KOPT-K1 (cell line): ENCODE results near the gene TMEM235.
"Not testable (repeated sequence)": the region's sequence is repeated elsewhere in the genome, so short reads cannot be mapped to it uniquely, and the experiment has no call there.

ENCODE experiments used
- H3K27ac ChIP-seq: fragments of 200-600 bp; sonication (generic); 2 replicates; pipeline ENCODE4 v1.5.1; 2016; ENCODE audit warnings: antibody characterized with exemption, mild to moderate bottlenecking, low read depth, low read length; ENCODE audit not compliant: poor library complexity, severe bottlenecking
- H3K36me3 ChIP-seq: fragments of 200-600 bp; sonication (generic); 2 replicates; pipeline ENCODE4 v1.5.1; 2017; ENCODE audit warnings: antibody characterized with exemption, mild to moderate bottlenecking, low read length, moderate library complexity; ENCODE audit not compliant: insufficient read depth
- H3K9me3 ChIP-seq: fragments of 200-600 bp; sonication (generic); 2 replicates; pipeline ENCODE4 v1.5.1; 2017; ENCODE audit warnings: antibody characterized with exemption, low read length, mild to moderate bottlenecking; ENCODE audit not compliant: insufficient read depth, poor library complexity, severe bottlenecking

TMEM235 gene

DNA sequence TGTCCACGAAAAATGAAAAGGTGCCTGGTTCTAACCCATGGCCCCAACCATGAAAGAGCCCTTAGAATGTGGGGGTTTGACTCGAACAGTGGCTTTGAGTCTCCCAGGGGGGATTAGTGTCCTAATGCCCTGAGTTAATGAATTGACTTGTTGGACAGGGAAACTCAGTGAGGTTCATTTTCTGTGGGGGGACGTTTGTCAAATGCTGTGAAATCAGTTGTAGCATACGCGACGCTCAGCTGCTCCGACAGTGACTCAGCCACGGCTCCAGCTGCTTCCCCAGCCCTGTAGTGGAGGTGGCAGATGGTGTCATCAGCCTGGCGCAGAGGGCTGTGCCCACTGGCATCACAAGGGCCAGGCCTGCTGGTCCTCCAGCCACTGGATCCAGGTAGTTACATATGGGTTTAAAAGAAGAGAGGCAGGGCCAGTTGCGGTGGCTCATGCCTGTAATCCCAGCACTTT lies 3.9 kb upstream of the TMEM235 start:
- Histone ChIP-seq H3K36me3 (peaks cover 31% of the 10 kb centered on the region), H3K27ac (no peak overlapping the region), H3K9me3 (no peaks in the 10 kb centered on the region)

DNA sequence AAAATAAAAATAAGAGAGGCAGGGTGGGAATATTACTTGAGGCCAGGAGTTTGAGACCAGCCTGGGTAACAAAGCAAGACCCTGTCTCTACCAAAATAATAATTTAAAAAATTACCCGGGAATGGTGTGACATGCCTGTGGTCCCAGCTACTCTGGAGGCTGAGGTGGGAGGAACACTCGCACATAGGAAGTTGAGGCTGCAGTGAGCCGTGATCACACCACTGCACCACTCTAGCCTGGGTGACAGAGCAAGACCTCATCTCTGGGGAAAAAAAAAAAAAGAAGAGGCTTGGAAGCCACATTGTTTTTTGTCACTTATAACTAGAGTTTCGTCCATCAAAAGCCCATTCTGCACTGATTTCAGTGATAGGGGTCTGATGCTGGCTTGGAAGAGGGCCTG lies 3.3 kb upstream of the TMEM235 start:
- Histone ChIP-seq H3K36me3 (peaks cover 24% of the 10 kb centered on the region), H3K9me3 (no peaks in the 10 kb centered on the region), H3K27ac (no peak overlapping the region)

DNA sequence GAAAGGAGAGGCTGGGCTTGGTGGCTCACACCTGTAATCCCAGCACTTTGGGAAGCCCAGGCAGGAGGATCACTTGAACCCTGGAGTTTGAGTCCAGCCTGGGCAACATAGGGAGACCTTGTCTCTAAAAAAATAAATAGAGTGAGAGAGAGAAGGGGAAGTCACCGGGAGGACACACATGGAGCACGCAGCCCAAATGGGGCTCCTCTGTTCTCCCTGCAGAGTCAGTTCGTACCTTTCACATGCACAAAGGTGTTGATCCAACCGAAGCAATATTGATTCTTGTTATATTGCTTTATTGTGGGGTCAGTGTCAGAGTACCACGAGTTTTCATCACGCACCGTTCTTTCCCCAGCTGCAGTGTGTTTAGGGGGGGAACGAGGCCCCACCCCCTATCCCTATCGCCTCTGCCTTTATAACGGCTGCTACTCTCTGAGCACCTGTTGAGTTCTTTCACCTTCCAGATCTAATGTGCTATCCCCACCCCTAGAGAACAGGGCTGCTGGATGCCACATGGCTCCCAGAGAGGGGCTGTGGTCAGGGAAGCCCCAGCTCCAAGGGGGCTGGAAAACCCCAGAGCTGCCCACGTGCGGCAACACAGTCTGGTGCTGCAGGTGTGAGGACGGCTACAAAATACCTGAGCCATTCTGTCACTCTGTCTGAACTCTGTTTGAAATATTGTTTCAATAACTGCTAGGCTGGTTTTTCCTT lies 1.0 kb upstream of the TMEM235 start:
- Histone ChIP-seq H3K27ac (no peak overlapping the region), H3K36me3 (peaks cover 2% of the 10 kb centered on the region), H3K9me3 (no peaks in the 10 kb centered on the region)

DNA sequence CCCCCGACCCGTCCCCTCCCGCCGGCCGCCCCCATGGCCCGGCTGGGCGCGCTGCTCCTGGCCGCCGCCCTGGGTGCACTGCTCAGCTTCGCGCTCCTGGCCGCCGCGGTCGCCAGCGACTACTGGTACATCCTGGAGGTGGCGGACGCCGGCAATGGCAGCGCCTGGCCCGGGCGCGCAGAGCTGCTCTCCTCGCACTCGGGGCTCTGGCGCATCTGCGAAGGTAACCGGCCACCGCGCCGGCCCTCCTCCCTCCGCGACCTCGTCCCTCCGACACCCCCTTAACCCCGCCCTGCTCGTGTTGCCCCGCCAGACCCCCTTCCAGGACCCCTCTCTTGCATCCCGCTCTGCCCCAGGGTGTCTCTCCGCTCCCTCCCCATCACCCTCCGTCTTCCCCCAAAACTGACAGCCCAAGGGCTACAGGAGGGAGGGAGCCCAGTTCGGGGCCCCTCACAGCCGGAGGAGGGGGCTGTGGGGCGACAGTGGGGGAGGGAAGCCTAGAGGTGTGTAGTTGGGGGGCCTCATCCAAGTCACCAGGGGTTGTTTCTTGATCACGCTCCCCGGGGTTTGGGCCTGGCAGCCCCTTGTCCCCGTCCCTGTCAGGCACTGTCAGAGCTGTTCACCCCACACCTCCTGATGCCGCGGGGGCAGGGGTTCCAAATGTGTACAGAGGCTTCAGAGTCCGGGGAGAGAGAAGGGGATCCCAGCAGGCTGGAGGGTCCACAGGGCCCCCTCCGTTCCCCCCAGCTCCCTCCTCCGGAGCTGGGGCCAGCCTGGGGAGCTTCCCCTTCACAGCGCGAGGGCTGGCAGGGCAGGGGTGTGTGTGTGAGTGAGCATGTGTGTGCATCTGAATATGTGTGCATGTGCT lies 794 bp downstream of the TMEM235 start:
- no peaks in the 10 kb centered on the region for H3K36me3 ChIP-seq
- no peak overlapping the region for H3K27ac ChIP-seq
- no peaks in the 10 kb centered on the region for H3K9me3 ChIP-seq

DNA sequence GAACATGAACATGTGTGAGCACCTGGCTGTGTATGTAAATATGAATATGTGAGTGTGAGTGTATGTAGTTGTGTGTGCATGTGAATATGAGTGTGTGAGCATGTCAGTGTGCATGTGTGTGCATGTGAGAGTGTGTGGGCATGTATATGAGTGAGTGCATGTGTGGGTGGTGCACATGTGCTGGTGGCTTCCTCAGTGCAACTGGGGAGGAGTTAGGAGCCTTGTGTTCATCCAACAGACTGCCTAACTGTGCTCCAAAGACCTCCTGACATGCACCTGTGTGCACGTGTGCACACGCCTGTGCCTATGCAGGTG lies 1.4 kb downstream of the TMEM235 start:
- no peak overlapping the region for H3K27ac ChIP-seq
- no peaks in the 10 kb centered on the region for H3K36me3 ChIP-seq
- no peaks in the 10 kb centered on the region for H3K9me3 ChIP-seq

DNA sequence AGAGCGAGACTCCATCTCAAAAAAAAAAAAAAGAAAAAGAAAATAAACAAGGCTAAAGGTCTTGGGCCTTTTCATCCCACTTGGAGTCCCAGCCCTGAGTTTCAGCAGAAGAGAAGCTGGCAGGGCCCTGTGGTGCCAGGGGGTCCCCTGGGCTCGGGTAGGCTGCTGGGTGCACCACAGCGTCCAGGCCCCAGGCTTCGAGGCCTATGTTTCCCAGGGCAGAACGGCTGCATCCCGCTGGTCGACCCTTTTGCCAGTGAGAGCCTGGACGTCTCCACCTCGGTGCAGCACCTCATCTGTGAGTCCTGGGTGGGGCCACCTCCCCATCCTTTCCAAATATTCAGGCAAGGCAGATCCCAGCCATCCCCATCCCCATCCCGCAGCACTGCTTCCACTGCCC lies 2.2 kb downstream of the TMEM235 start:
- Histone ChIP-seq H3K36me3 (no peaks in the 10 kb centered on the region), H3K27ac (no peak overlapping the region), H3K9me3 (no peaks in the 10 kb centered on the region)

DNA sequence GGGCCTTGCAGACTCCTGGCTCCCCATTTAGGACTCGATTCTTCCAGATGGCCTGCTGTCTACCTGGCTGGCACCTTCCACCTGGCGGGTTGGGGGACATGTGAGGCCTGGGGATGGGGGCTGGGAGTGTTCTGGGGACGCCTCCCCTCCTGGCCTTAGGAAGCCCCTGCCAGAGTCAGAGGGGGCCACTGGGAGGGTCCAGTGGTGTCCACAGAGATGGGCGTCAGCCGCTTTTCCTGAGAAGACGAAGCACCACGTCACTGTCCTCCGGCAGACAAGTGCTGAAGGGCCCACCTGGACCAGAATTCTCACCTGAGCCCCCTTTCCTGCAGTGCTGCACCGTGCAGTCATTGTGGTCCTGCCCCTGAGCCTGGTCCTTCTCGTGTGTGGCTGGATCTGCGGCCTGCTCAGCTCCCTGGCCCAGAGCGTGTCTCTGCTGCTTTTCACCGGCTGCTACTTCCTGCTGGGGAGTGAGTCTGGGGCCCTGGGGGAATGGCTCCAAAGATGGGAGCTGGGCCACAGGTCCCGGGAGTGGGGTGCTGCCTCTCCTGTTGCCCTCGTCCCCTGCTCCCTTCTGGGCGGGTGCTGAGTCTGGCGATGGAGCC lies 2.9 kb downstream of the TMEM235 start:
- Histone ChIP-seq H3K27ac (no peak overlapping the region), H3K9me3 (no peaks in the 10 kb centered on the region), H3K36me3 (no peaks in the 10 kb centered on the region)

DNA sequence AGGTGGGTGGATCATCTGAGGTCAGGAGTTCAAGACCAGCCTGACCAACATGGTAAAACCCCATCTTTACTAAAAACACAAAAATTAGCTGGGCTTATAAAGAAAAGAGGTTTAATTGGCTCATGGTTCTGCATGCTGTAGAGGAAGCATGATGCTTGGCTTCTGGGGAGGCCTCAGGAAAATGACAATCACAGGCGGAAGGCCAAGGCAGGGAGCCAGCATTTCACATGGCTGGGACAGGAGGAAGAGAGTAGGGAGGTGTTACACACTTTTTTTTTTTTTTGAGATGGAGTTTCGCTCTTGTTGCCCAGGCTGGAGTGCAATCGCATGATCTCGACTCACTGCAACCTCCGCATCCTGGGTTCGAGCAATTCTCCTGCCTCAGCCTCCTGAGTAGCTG lies 3.6 kb downstream of the TMEM235 start:
- H3K27ac ChIP-seq, H3K9me3 ChIP-seq, H3K36me3 ChIP-seq: not testable (repeated sequence)

DNA sequence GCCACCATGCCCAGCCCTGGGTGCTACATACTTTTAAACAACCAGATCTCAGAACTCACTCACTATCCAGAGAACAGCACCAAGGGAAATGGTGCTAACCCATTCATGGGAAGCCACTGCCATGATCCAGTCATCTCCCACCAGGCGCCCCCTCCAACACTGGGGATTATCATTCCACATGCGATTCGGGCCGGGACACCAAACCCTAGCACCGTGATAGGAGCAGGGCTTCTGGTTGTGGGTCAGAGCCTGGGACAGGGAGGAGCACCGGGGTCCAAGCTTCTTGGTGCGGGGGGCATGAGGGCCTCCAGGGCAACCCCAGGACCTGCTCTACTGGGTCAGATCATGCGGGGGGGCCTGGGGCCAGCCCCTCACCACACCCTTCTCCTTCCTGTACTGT lies 4.5 kb downstream of the TMEM235 start:
- Histone ChIP-seq H3K9me3 (no peaks in the 10 kb centered on the region), H3K36me3 (no peaks in the 10 kb centered on the region), H3K27ac (no peak overlapping the region)

DNA sequence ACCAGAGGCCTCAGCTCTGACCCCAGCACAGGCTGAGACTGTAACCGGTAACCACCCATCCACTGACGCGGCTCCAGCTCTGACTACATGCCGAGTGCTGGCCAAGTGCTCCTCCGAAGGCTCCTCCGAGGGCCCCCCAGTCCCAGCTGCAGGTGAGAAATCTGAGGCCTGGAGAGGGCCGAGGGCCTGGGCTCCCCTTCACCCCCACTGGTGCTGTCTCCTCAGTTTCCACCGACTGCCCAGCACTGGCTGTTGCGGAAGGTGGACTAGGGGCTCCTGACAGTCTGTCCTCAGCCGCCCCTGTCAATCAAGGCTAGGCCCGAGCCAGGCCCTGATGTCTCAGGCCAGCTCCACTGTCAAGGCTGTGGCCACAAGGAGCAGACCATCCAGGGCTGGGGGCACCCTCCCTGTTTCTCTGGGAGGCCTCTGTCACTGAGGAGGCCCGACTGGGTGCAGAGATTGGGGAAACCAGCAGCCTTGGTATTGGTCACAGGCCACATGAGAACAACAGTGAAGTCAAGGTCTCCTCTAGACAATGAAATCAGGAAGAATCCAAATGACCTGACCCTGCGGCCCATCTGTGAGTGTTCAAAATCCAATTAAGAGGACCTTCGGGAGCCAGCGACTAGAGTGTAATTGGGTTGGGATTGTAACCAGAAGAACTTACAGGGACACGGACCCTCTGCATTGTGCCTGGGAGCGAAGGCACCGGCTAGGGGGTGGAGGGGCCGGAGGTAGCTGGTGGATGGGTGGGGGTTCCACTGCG lies 5.1 kb downstream of the TMEM235 start:
- Histone ChIP-seq H3K36me3 (no peaks in the 10 kb centered on the region), H3K27ac (no peak overlapping the region), H3K9me3 (no peaks in the 10 kb centered on the region)

DNA sequence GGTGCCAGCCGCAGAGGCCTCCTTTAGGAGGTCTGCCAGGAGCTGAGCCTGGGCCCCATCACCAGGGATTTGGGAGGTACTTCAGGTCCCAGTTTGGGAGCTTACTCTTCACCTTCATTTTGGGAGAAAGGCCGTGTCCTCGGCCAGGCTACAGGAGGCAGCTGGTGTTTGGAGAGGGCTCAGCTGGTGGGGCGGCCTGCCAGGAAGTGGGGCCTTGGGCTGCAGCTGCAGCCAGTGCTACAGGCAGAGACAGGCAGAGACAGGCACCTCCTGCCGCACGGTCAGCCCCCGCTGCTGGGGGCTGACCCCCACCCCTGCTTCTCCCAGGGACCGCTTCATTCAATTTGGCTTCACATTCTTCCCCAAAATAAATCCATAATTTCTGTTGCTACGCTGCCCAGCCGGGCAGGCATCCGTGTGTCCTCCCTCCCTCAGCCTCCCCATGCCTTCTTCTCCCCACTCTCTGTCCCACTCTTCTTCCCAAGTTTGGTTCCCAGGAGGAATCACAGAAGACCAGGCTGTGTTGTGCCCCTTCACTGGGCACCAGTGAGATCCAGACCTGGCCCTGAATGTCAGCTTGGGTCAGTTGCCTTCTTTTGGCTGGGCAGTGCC lies 6.1 kb downstream of the TMEM235 start:
- H3K9me3 ChIP-seq, result no peaks in the 10 kb centered on the region
- H3K27ac ChIP-seq, result no peak overlapping the region
- H3K36me3 ChIP-seq, result no peaks in the 10 kb centered on the region

DNA sequence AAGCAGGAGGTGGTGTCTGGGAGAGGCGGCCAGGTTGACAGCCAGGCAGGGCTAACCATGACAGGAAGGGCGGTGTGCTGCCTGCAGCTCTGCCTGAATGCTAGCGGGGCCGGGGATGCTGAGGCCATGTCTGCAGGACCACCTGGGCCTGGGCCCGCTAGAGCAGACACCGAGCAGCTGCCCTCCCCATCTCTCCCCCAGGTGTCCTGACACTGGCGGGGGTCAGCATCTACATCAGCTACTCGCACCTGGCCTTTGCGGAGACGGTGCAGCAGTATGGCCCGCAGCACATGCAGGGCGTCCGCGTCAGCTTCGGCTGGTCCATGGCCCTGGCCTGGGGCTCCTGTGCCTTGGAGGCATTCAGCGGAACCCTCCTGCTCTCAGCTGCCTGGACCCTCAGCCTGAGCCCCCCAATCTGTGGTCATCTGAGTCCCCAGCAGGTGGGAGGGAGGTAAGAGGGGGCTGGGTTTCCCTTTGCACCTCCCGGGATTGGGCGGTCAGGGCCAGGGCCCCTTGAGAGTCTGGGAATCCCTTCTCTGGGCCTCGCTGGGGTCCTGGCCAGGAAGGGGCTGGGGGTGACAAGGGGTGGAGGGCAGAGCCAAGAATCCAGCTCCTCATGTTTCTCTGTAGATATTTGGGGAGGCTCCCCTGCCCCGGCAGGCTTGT lies 7.5 kb downstream of the TMEM235 start:
- Histone ChIP-seq H3K27ac (no peak overlapping the region), H3K36me3 (no peaks in the 10 kb centered on the region), H3K9me3 (no peaks in the 10 kb centered on the region)

DNA sequence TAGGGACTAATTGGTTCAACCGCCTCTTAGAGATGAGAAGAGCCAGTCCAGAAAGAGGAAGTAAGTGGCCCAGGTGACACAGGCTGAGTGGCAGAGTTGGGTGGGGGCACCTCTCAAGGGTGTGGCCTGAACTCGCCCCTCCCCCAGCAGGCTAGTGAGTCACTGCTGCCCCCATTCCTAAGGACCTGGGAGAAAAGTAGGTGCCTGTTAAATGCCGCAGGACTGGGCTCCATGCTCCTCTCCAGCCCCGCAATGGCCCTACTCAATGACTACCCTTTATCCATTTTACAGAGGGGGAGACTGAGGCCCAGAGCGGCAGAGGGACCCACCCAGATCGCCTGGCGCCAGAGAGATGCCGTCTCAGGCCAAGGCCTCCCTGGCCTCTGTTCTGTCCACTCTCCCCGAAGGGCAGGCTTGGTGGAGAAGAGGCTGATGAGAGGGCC lies 8.1 kb downstream of the TMEM235 start:
- H3K27ac ChIP-seq, result no peak overlapping the region
- H3K36me3 ChIP-seq, result no peaks in the 10 kb centered on the region
- no peaks in the 10 kb centered on the region for H3K9me3 ChIP-seq

DNA sequence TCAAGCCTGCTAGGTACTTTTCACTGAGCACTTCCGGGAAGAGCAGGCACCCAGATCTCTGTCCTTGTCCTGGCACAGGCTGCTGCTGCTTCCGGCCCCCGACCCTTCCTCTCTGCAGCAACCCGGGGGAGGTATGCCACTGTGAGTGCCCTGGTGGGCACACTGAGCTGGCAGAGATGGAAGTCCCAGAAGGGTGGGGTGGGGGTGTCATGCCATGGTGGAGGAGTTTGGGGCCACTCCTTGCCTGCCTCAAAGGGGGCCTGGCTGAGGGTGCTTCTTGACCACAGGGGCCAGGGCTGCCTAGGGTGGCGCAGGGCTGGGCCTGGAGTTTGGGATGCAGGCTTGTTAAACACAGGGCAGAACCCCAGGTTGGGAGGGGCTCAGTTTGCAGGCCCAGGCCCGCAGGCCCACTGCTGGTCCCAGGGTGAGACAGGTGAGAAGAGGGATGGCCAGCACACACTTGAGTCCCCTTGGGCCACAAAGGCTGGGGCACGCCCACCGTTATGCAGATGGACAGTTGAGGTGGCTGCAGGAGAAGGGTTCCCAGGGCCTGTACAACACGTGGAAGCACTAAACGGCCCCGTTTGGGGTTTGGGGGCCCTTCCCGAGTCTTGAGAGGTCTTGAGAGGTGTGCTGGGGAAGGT lies 8.7 kb downstream of the TMEM235 start:
- Histone ChIP-seq H3K9me3 (peaks cover under 1% of the 10 kb centered on the region), H3K27ac (no peak overlapping the region), H3K36me3 (no peaks in the 10 kb centered on the region)
